ENCODE results near the gene GABARAP.

Gene GABARAP

DNA sequence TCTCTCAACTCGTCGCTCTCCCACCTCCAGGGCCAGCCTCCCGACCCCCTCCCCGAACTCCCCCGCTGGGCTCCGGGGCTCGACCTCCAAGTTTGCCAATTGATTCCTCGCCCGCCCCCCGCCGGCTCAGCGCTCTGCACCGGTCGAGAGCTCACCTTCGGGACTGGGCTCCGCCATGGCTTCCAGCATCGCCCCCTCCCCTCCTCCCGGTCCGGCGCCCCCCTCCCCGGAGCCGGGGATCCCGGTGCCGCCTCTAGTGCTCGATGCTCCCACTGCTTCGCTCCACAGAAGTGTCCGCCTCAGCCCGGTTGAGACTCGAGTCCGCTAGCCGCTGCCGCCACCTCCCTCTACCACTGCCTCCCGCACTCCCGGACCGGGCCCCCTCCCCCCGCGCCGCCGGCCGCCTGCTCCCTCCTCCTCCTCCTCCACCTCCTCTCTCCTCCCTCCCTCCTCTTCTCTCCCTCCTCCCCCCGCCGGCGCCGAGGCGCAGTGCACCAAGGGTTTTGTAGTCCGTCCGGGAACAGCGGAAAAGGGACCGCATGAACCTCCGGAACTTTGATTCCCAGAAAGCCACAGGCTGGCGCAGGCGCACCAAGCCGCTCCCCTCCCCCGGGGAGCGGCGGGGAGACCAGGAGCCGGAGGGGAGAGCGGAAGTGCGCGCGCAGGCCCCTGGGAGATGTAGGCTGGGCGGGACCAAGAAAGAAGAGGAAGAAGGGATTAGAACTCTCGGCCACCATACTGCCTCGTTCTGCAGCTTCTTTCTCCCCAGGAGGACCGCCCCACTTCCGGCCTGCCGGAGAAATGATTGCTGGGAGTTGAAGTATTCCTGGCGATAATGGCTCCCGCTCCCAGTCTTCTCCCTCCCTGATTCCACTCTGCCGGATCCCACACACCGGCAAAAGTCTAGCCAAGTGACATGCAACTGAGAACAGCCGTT, 2.9 kb downstream of the GABARAP start, which contains the start of gene PHF23:
Gene PHF23 (minus strand): TSS at position 367 of the 937 bp plus-strand sequence. CDS start 178 bp downstream, at position 189.
- FAIRE-seq = peak; percentile 93

DNA sequence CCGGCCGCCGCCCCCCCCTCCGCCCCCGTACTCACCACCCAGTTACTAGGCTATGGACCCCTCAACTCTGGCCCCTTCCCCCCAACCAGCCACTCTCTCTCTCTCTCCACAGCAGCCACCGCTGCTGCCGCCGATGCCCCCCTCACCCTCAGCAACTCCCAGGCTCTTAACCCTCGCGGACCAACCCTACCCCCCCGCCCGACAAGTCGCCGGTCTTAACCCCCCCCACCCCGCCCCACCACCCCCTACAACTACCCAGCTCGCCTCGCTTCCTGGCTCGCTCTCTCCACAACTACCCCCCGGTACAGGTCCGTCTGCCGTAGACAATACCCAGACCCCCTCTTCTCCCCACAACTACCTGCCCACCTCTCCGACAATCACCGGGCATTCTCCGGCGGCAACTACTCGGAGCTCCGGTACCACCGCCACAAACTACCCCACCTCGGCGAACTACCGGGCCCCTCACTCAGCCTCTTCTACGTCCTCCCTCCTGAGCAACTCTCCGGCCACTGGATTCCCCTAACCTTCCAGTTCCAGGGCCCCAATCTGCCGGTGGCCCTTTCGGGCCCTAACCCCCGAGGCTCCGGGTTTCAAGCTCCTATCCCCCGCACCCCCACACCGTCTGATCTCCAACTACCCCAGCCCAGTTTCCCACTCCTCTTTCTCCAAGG, 3.7 kb downstream of the GABARAP start:
- FAIRE-seq = no peak

DNA sequence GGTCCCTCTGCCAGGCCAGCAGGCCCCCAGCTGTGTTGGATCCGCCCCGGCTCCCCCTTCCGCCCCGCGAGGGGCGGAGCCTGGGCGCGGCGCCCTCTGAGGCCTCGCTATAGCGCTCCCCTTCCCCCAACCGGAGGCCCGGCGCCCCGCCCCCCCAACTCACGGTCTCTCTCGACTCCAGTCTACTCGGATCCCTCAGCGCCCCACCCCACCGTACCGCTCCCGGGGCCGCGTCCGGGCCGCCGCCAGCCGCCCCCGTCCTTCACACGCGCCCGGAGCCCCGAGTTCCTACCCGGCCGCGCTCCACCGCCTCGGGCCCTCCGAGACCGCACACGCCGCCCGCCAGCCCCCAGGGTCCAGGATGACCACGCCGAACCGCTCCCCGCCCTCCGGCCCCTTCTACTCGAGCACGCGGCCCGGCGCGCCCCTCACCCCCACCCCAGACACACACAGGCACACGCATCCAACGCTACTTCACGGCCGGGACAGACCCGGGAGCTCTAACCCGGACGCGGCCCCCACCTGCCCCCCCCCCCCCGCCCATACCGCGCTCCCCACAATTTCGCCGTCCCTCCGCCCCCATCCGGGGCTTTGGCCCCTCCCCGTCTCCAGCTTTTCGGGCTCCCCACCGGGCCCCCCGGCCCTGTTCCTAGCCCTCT, 4.4 kb downstream of the GABARAP start:
- FAIRE-seq = no peak

DNA sequence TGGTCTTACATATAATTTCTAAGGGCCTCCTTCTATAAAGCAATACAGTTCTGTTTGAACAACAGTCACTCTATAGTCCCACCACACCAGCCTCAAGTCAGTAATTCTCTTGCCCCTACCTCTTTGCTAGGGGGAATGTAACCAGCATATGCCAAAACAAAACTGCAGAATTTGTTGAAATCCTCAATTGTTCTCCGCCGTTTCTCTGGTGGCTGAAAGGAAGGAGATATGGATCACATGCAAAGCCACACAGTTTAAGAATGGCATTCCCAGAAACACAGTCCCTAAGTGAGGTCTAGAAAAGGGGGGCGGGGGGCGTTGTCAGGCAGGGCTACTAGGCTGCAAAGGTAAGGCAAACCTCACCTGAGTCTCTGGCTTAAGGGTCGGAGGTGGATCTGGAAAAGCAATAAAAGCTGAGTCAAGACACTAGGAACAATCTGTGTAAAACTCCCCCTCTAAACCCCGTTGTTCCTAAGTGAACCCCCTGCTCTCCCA, 4.9 kb downstream of the GABARAP start:
- no peak for FAIRE-seq

DNA sequence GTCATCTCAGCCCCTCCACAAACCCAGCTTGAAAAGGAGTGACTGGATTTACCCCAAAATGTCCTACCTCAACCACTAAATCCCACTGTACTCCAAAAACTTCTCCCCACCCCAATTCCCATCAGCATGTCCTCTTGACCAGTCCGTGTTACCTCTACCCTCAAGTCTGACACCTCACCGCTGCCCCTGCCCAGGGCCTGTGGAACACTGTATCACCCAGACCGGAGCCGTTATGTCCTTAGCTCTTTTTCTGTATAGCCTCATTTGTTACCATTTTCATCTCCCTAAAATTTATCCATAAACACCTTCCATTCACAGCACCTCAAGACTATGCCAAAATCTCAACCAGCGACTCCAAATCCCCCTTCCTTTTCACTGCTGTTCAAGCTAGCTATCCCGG, 5.4 kb downstream of the GABARAP start:
- no peak for FAIRE-seq

- no peak for FAIRE-seq
These were observed 6.3 kb downstream of the GABARAP start for GRCh38 chr17:7235693-7236665.

- FAIRE-seq = no peak
These were observed 7.9 kb downstream of the GABARAP start, which contains the start of gene DVL2 for GRCh38 chr17:7234083-7234951. Gene DVL2 (minus strand): TSS chr17:7234517. CDS start chr17:7234262, 255 bp downstream.

- FAIRE-seq = no peak
These were observed 8.6 kb downstream of the GABARAP start for GRCh38 chr17:7233701-7234082.

- no peak for FAIRE-seq
These were observed 10.1 kb downstream of the GABARAP start for GRCh38 chr17:7232114-7232513.

DNA sequence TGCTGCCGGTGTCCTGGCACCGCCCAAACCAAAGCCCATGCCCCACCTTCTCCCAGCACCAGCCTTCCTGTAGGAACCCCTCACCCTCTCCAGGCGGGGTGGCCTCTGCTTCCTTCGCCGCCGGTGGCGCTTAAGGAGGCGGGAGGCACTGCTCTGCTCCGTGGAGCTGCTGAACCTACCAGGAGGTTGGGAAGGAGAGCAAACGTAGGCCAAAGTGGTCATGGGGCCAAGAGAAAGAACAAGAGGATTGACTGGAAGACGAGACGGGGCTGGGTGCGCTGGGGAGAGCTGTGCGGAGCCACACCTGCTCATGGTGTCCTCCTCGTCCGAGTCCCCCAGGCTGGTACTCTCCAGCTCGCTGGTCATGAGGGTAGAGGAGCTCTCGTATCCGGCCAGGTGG, 12.7 kb downstream of the GABARAP start:
- FAIRE-seq = no peak

- no peak for FAIRE-seq
These were observed 13.3 kb downstream of the GABARAP start for GRCh38 chr17:7228920-7229319.

DNA sequence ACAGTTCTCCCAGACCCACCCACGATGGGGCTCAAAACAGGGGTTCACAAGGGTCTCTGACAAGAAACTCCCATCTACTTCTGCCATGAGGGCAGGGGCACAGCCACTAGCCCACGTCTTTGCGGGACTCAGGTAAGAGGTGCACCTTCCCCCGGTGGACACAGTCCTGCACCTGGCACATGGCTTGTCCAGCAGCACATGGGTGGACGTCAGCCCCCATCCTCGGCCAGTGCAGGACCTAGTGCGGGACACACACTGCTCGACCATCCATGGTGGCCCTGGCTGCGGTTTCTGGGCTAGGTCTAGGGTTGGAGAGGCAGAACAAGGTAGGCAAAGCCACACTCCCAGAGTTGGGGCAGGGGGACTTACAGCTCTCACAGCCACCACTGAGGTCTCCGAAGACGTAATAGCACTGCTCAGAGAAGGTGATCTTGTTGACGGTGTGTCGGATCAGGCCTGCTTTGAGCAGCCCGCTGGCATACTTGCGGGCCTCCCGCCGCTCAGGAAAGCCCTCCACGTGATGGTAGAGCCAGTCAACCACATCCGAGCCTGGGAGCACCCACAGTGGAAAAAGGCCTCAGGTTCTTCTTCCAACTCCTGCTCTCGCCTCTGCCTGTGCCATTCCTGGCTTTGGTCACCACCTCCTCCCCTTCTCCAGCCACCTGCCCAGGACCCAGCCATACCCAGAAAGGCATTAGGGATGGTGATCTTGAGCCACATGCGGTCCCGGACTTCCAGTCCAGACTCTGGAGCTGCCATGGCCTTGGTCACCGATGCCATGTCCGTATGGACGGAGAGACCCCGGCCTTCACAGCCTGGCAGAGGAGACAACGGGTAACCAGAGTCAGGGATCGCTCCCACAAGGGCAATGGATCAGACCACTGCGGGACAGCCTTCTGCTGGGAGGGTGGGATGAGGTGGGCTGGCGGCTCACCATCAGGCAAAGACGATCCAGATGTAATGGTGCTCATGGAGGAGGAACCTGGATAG, 15.2 kb downstream of the GABARAP start:
- FAIRE-seq = no peak

GRCh38 chr17:7225711-7226331, 16.4 kb downstream of the GABARAP start:
- FAIRE-seq = no peak

- no peak for FAIRE-seq
These were observed 17.6 kb downstream of the GABARAP start for GRCh38 chr17:7224661-7225111.

GRCh38 chr17:7224110-7224509, 18.1 kb downstream of the GABARAP start:
- no peak for FAIRE-seq

GRCh38 chr17:7223375-7223774, 18.9 kb downstream of the GABARAP start:
- no peak for FAIRE-seq

GRCh38 chr17:7222972-7223292, 19.3 kb downstream of the GABARAP start:
- no peak for FAIRE-seq

- FAIRE-seq = no peak
These were observed 19.9 kb downstream of the GABARAP start for GRCh38 chr17:7222093-7222971.

Measured in TTC549 (cell line).